Measurements from ENCODE around the gene PANK4.

GRCh38 chr1:2466270-2466665 lies 60.1 kb downstream of the PANK4 start:
- TF ChIP-seq, protein P1, sequence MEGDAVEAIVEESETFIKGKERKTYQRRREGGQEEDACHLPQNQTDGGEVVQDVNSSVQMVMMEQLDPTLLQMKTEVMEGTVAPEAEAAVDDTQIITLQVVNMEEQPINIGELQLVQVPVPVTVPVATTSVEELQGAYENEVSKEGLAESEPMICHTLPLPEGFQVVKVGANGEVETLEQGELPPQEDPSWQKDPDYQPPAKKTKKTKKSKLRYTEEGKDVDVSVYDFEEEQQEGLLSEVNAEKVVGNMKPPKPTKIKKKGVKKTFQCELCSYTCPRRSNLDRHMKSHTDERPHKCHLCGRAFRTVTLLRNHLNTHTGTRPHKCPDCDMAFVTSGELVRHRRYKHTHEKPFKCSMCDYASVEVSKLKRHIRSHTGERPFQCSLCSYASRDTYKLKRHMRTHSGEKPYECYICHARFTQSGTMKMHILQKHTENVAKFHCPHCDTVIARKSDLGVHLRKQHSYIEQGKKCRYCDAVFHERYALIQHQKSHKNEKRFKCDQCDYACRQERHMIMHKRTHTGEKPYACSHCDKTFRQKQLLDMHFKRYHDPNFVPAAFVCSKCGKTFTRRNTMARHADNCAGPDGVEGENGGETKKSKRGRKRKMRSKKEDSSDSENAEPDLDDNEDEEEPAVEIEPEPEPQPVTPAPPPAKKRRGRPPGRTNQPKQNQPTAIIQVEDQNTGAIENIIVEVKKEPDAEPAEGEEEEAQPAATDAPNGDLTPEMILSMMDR (optimal IDR thresholded peaks at IDR 0.05 in 1 of 3, IDR thresholded peaks at IDR 0.05 in 1 of 3, conservative IDR thresholded peaks at IDR 0.05 in 1 of 3; ENCODE audit: extremely low read depth in 1 of 3, insufficient read depth in 2 of 3, low read length in 3 of 3): no peak
- TF ChIP-seq EZH2 (IDR thresholded peaks at IDR 0.05; ENCODE audit: low read length): no peak

Measured in keratinocyte (primary cell).